ENCODE measurements around the gene AGAP1.

GRCh38 chr2:236146436-236146835 is 652.6 kb downstream of the AGAP1 start:
- no peak for TF ChIP-seq POLR2A (IDR thresholded peaks at IDR 0.05)
- no peak for TF ChIP-seq CTCF (IDR thresholded peaks at IDR 0.05)

Measured in uterus (tissue), 2 donors.